LNCAP (cell line): ENCODE data around the gene CD276.

Experiments
- CTCF ChIP-seq: fragments of 450-650 bp; IDR thresholded peaks from 2 replicates; pipeline ENCODE4 v1.5.1; 2017; ENCODE audit warnings: mild to moderate bottlenecking

CD276 gene

GRCh38 chr15:73718694-73719093 lies 34.5 kb downstream of the CD276 start:
- no peak for TF ChIP-seq CTCF

DNA sequence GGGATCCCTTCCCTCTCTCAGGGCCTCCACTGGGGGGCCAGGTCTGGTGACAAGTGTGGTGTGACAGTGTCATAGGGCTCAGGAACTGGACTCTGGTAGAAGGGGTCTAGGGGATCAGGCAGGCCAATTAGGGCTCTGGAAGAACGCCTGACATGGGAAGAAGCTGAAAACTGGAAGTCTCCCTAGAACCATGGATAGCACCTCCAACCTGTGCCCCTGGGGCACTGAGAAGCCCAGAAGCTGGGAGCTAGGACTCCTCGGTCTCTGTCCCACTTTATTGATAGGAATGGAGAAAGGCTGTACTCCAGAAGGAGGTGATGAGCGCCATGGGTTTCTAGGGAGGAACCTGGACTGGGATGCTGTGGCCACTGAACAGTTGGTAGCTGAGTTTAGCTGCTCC lies 38.2 kb downstream of the CD276 start:
- TF ChIP-seq CTCF = no peak

DNA sequence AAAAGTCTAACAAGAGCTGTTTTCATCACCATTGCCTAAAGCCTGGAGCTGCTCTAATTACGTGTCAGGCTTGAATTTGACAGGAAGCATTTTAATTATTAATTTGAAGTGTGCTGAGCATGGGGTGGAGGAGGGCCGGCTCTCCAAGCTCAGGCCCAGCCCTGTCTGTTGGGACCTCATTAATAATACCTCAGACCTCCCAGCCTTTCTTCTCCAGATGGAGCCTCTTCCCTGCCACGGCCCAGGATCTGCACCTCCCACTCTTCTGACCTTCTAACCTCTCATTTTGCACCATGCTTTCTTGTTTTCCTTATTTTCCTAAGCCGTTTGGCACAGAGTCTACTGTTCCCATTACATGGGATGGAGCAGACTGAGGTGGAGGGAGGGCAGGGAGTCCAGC lies 39.0 kb downstream of the CD276 start:
- TF ChIP-seq CTCF = no peak

DNA sequence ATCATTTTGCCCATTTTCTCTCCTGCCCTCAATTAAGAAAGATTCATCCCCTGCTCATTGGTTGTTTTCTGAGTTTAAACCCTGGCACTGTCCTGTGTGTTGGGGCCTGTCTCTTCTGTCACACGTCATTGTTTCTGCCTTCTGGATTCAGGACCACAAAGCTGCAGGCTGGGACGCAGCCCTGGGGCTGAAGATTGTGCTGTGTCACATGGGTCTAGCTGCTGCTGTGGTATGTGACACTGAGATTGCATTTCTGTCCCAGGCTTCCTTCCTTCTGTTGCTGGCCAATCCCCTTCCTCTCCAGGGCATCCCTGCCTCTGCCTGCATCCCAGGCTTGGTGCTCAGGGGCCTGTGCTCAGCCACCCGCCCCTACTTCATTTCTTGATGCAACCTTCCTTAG lies 40.0 kb downstream of the CD276 start:
- no peak for TF ChIP-seq CTCF

DNA sequence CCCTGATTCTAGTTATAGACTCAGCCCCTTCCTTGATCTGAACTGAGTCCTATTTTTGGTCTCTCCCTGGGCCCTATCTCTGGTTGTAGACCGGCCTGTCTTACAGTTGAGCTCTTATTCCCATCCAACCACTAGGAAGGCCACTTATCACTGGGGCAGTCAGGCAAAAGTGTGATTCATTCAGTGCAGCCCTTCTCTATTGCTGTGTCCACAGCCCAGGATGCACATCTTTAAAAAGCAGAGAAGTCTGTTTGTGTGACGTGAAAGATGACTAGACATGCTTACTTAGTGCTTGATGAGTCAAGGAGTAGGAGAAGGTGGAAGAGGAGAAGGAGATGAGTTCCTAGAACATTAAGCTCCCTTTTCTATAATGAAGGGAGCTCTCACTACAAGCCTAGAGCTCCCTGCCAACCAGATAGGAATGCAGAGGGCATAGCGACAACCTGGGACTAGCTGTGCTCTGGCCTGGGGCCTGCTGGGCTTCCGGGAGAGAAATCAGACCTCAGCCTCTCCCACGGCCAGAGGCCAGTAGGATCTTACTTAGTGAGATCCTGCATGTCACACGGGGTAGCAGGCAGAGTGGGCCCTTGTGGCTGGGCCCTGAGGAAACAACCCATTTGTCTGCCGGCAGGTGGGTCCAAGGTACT lies 43.3 kb downstream of the CD276 start:
- TF ChIP-seq CTCF = no peak

- TF ChIP-seq CTCF = no peak
Measured at GRCh38 chr15:73732930-73733329, 48.7 kb downstream of the CD276 start.

DNA sequence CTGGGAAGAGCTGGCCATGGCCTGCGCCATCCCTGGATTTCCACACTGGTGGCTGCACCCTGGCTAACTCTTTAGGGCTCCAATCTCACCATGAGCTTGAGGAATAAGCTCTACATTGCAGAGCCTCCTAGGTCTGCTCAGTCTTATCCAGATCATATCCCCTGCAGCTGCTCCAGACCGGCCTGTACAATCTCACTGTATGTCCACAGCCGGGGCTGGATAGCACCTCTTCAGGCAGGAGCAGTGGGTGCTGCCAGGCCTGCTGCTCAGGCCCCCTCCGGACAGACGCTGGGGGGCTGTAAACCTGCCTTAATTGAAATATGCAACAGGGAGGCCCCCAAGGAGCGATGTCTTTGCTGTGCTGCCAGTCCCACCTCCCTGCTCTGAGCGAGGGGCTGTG lies 53.4 kb downstream of the CD276 start:
- no peak for TF ChIP-seq CTCF
